ENCODE results near the gene CUL4B.
A peak's percentile ranks its signal among the peaks of the same experiment; 100 is the strongest.
"Not testable (repeated sequence)": the region's sequence is repeated elsewhere in the genome, so short reads cannot be mapped to it uniquely, and the experiment has no call there.

CUL4B gene

GRCh38 chrX:120522820-120523219, 37.9 kb downstream of the CUL4B start:
- no peak for DNase-seq (ENCODE audit: low read depth in 2 of 2)

- peak; percentile 34 to 35 for DNase-seq (ENCODE audit: low read depth in 2 of 2)
Measured at GRCh38 chrX:120517936-120518335, 42.8 kb downstream of the CUL4B start.

- no peak for DNase-seq (ENCODE audit: low read depth in 2 of 2)
Measured at GRCh38 chrX:120514236-120514635, 46.5 kb downstream of the CUL4B start.

- DNase-seq (ENCODE audit: low read depth in 2 of 2), result no peak
Measured at GRCh38 chrX:120512627-120513026, 48.1 kb downstream of the CUL4B start.

- no peak for DNase-seq (ENCODE audit: low read depth in 2 of 2)
Measured at GRCh38 chrX:120512222-120512621, 48.5 kb downstream of the CUL4B start.

GRCh38 chrX:120504569-120504968, 56.2 kb downstream of the CUL4B start:
- no peak for DNase-seq (ENCODE audit: low read depth in 2 of 2)

- DNase-seq (ENCODE audit: low read depth in 2 of 2), result peak in 1 of 2 experiments; percentile 5
Measured at GRCh38 chrX:120499301-120500072, 61.3 kb downstream of the CUL4B start.

GRCh38 chrX:120490119-120490518, 70.6 kb downstream of the CUL4B start:
- DNase-seq (ENCODE audit: low read depth in 2 of 2), result not testable (repeated sequence)

GRCh38 chrX:120486786-120487185, 74.0 kb downstream of the CUL4B start:
- DNase-seq (ENCODE audit: low read depth in 2 of 2), result no peak

GRCh38 chrX:120485638-120486520, 74.9 kb downstream of the CUL4B start:
- peak; percentile 53 for DNase-seq (ENCODE audit: low read depth in 2 of 2)

GRCh38 chrX:120485315-120485637, 75.5 kb downstream of the CUL4B start:
- DNase-seq (ENCODE audit: low read depth in 2 of 2), result no peak

- DNase-seq (ENCODE audit: low read depth in 2 of 2), result no peak
Measured at GRCh38 chrX:120477453-120477852, 83.3 kb downstream of the CUL4B start.

GRCh38 chrX:120476714-120477113, 84.0 kb downstream of the CUL4B start:
- DNase-seq (ENCODE audit: low read depth in 2 of 2), result no peak

GRCh38 chrX:120475447-120475846, 85.3 kb downstream of the CUL4B start:
- DNase-seq (ENCODE audit: low read depth in 2 of 2), result not testable (repeated sequence)
